ENCODE data around the gene PCIF1.

The PCIF1 gene

GRCh38 chr20:45968081-45968671 lies 33.7 kb downstream of the PCIF1 start:
- no peak for DNase-seq (ENCODE audit: low read depth)
- TF ChIP-seq CTCF (IDR thresholded peaks at IDR 0.05; ENCODE audit: control insufficient read depth, insufficient read depth, low read depth, low read length, missing control alignments): no peak
- H3K4me3 ChIP-seq (ENCODE audit: control insufficient read depth, low read depth, low read length): no peak overlapping the region

- no peak overlapping the region for H3K4me3 ChIP-seq (ENCODE audit: control insufficient read depth, low read depth, low read length)
- DNase-seq (ENCODE audit: low read depth): no peak
- TF ChIP-seq CTCF (IDR thresholded peaks at IDR 0.05; ENCODE audit: control insufficient read depth, insufficient read depth, low read depth, low read length, missing control alignments): no peak
Observed at GRCh38 chr20:45968801-45969711, 34.6 kb downstream of the PCIF1 start.

- peak; percentile 67 for TF ChIP-seq CTCF (IDR thresholded peaks at IDR 0.05; ENCODE audit: control insufficient read depth, insufficient read depth, low read depth, low read length, missing control alignments)
- H3K4me3 ChIP-seq (ENCODE audit: control insufficient read depth, low read depth, low read length): peak overlapping the region; percentile 90
- no peak for DNase-seq (ENCODE audit: low read depth)
Observed at GRCh38 chr20:45969712-45970634, 35.5 kb downstream of the PCIF1 start.

GRCh38 chr20:45970646-45971424 lies 36.4 kb downstream of the PCIF1 start:
- peak overlapping the region; percentile 90 for H3K4me3 ChIP-seq (ENCODE audit: control insufficient read depth, low read depth, low read length)
- no peak for DNase-seq (ENCODE audit: low read depth)

GRCh38 chr20:45971425-45971674 lies 36.9 kb downstream of the PCIF1 start:
- no peak for DNase-seq (ENCODE audit: low read depth)
- TF ChIP-seq CTCF (IDR thresholded peaks at IDR 0.05; ENCODE audit: control insufficient read depth, insufficient read depth, low read depth, low read length, missing control alignments): no peak

More at GRCh38 chr20:45970646-45971424, 36.4 kb downstream of the PCIF1 start:
- TF ChIP-seq CTCF (IDR thresholded peaks at IDR 0.05; ENCODE audit: control insufficient read depth, insufficient read depth, low read depth, low read length, missing control alignments): no peak

More at GRCh38 chr20:45971425-45971674, 36.9 kb downstream of the PCIF1 start:
- H3K4me3 ChIP-seq (ENCODE audit: control insufficient read depth, low read depth, low read length): peak overlapping the region; percentile 90
